OCI-M2 (cell line): ENCODE data around the gene UBE2I.
"Not testable (repeated sequence)": the region's sequence is repeated elsewhere in the genome, so short reads cannot be mapped to it uniquely, and the experiment has no call there.

Experiments used
- DNase-seq: peaks from one replicate; lab custom pipeline; 2025; ENCODE audit not compliant: unreplicated experiment; lab: John Stamatoyannopoulos, UW

UBE2I gene

GRCh38 chr16:1292208-1292607 lies 17.2 kb upstream of the UBE2I start:
- not testable (repeated sequence) for DNase-seq

- not testable (repeated sequence) for DNase-seq
Measured at GRCh38 chr16:1292808-1293207, 16.6 kb upstream of the UBE2I start.

- no peak for DNase-seq
Measured at GRCh38 chr16:1293921-1294656, 15.3 kb upstream of the UBE2I start.

GRCh38 chr16:1295465-1295864 lies 14.0 kb upstream of the UBE2I start:
- no peak for DNase-seq

GRCh38 chr16:1296688-1297017 lies 12.8 kb upstream of the UBE2I start:
- not testable (repeated sequence) for DNase-seq

GRCh38 chr16:1297018-1297696 lies 12.3 kb upstream of the UBE2I start:
- DNase-seq = no peak

- no peak for DNase-seq
Measured at GRCh38 chr16:1298406-1298805, 11.0 kb upstream of the UBE2I start.

GRCh38 chr16:1299012-1299867 lies 10.2 kb upstream of the UBE2I start:
- DNase-seq = no peak

GRCh38 chr16:1299868-1300203 lies 9.6 kb upstream of the UBE2I start:
- DNase-seq = no peak

- no peak for DNase-seq
Measured at GRCh38 chr16:1300664-1301476, 8.6 kb upstream of the UBE2I start.

GRCh38 chr16:1301562-1301961 lies 7.9 kb upstream of the UBE2I start:
- no peak for DNase-seq

- DNase-seq = no peak
Measured at GRCh38 chr16:1305823-1306222, 3.6 kb upstream of the UBE2I start.

- no peak for DNase-seq
Measured at GRCh38 chr16:1306334-1306733, 3.1 kb upstream of the UBE2I start.

- DNase-seq = no peak
Measured at GRCh38 chr16:1308036-1308976, 1.1 kb upstream of the UBE2I start.

GRCh38 chr16:1309888-1310831 lies 724 bp downstream of the UBE2I start:
- DNase-seq = no peak

GRCh38 chr16:1310832-1311200 lies 1.4 kb downstream of the UBE2I start:
- no peak for DNase-seq

- DNase-seq = no peak
Measured at GRCh38 chr16:1311212-1311737, 1.8 kb downstream of the UBE2I start.

- no peak for DNase-seq
Measured at GRCh38 chr16:1311738-1312466, 2.5 kb downstream of the UBE2I start.
